Omental fat pad (tissue), 4 donors: Measurements from ENCODE around the gene HLA-DRA. TPM values are rescaled to one million over a fixed set of nuclear protein-coding genes. Genes with fewer than 3 reads are reported as not detected.

Source experiments
- ATAC-seq: fragments of 150-250 bp; one replicate; pipeline ENCODE4 v1.9.1; 2016; ENCODE audit warnings: mild to moderate bottlenecking, moderate library complexity; ENCODE audit not compliant: low FRiP score
- DNase-seq: peaks from one replicate; pipeline ENCODE4 v3.0.0-alpha.2; 2019; ENCODE audit warnings: low spot score
- total RNA-seq, 4 donors: library from RNA; depleted of rRNA; stranded (reverse); fragments of >200 nt; gene quantifications; one replicate each; pipeline ENCODE4 v1.1.0, GENCODE V29; 2016
- TF ChIP-seq, protein P1 (sequence below), 3 donors: fragments of 450-650 bp; IDR thresholded peaks; one replicate each; pipeline ENCODE4 v1.5.1; 2016 to 2017; ENCODE audit warnings: antibody characterized with exemption in 3 of 3, mild to moderate bottlenecking in 3 of 3, moderate library complexity in 2 of 3

The HLA-DRA gene
- total RNA-seq: 100 to 1,000 TPM; 102 to 437 (median 303) TPM

DNA sequence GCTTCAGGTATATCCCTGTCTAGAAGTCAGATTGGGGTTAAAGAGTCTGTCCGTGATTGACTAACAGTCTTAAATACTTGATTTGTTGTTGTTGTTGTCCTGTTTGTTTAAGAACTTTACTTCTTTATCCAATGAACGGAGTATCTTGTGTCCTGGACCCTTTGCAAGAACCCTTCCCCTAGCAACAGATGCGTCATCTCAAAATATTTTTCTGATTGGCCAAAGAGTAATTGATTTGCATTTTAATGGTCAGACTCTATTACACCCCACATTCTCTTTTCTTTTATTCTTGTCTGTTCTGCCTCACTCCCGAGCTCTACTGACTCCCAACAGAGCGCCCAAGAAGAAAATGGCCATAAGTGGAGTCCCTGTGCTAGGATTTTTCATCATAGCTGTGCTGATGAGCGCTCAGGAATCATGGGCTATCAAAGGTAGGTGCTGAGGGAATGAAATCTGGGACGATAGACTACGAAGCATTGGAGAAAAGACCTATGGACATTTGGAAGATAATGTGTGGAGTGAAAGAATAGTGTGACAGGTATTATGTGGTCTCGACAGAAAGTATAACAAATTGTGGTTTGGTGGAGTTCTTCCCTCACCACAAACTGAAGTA lies at the start of gene HLA-DRA:
TSS of gene HLA-DRA (plus strand) at position 286 of the 613 bp plus-strand sequence. CDS start at position 350, 64 bp downstream.
- ATAC-seq: peak; percentile 49
- TF ChIP-seq, protein P1, sequence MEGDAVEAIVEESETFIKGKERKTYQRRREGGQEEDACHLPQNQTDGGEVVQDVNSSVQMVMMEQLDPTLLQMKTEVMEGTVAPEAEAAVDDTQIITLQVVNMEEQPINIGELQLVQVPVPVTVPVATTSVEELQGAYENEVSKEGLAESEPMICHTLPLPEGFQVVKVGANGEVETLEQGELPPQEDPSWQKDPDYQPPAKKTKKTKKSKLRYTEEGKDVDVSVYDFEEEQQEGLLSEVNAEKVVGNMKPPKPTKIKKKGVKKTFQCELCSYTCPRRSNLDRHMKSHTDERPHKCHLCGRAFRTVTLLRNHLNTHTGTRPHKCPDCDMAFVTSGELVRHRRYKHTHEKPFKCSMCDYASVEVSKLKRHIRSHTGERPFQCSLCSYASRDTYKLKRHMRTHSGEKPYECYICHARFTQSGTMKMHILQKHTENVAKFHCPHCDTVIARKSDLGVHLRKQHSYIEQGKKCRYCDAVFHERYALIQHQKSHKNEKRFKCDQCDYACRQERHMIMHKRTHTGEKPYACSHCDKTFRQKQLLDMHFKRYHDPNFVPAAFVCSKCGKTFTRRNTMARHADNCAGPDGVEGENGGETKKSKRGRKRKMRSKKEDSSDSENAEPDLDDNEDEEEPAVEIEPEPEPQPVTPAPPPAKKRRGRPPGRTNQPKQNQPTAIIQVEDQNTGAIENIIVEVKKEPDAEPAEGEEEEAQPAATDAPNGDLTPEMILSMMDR (IDR thresholded peaks at IDR 0.05): no peak
- no peak for DNase-seq

DNA sequence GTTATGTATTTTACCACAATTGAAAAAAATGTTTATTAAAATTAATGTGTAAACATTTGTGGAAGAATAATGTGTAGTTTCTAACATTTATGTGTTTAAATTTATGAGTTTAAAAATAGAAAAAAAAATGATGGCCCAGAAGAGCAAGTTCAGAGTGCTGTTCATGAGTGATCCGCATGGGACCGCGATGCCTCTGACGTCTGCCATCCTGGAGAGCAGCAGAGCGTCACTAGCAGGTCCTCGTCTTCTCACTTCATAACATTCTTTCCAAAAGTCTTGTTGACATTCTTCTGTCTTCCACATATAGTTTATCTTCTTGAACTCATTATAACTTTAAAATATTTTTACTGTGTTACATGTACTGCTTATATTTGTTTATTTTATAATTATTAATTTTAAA lies 48.2 kb upstream of the HLA-DRA start:
- TF ChIP-seq, protein P1 (IDR thresholded peaks at IDR 0.05): no peak
- DNase-seq: no peak

GRCh38 chr6:32393665-32394420 lies 45.8 kb upstream of the HLA-DRA start:
- ATAC-seq (no peak), DNase-seq (no peak)
- TF ChIP-seq, protein P1 (IDR thresholded peaks at IDR 0.05): no peak

More for the DNA sequence above, 48.2 kb upstream of the HLA-DRA start:
- no peak for ATAC-seq

GRCh38 chr6:32396028-32396427 lies 43.7 kb upstream of the HLA-DRA start:
- ATAC-seq (no peak), DNase-seq (no peak)
- TF ChIP-seq, protein P1 (IDR thresholded peaks at IDR 0.05): no peak

DNA sequence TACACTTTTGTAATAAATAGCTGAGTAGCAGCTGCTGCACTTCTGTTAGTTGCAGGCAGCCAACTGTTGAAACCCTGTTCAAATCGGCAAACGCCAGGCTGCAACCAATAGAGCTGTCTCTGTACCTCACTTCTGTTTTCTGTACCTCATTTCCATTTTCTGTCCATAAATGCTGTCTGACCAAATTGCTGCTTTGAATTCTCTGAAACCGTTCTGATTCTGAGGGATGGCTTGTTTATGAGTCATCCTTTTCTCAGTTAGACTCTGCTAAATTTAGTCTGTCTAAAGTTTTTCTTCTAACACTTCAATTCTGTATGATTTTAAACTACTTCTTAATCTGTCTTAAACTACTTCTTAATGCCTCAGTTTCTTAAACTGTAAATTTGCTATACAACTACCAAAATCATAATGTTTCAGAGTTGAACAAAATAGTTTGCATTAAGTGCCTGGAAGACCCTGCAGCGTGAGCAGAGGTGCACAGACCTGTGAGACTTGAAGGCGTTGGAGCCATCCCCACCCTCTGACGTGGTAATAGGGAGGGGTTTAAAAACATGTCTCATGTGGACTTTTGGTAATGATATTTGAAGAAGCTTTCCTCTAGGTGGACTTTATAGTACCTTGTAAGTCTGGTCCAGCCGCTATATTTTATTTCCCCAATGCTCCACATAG lies 42.3 kb upstream of the HLA-DRA start:
- TF ChIP-seq, protein P1 (IDR thresholded peaks at IDR 0.05): no peak
- DNase-seq (no peak), ATAC-seq (no peak)

- ATAC-seq: no peak
- TF ChIP-seq, protein P1 (IDR thresholded peaks at IDR 0.05): no peak
- no peak for DNase-seq
These were observed 38.3 kb upstream of the HLA-DRA start for GRCh38 chr6:32401284-32401963.
